GDM1 (cell line): ENCODE measurements around the gene PGAM1.
"Not testable (repeated sequence)": the region's sequence is repeated elsewhere in the genome, so short reads cannot be mapped to it uniquely, and the experiment has no call there.

Experiments
- DNase-seq: peaks from one replicate; lab custom pipeline; 2025; lab: John Stamatoyannopoulos, UW

PGAM1 gene

DNA sequence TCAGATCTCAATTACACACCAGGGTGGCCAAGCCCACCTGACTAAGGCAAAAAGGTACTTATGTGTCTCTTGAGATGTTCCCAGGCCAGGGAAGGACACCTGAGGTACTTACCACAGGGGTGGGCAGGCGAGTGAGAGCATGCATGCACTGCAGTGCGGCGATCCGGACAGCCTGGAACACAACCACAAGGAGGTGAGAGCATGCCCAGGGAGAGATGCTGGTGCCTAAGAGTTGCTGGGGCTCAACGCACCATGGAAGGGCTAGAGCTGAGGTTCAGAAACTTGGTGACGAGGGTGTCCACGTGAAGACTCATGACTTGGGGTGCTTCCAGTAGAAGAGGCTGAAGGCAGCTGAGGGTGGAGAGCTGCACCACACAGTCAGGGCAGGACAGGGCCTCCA is 33.1 kb downstream of the PGAM1 start:
- DNase-seq = no peak

DNA sequence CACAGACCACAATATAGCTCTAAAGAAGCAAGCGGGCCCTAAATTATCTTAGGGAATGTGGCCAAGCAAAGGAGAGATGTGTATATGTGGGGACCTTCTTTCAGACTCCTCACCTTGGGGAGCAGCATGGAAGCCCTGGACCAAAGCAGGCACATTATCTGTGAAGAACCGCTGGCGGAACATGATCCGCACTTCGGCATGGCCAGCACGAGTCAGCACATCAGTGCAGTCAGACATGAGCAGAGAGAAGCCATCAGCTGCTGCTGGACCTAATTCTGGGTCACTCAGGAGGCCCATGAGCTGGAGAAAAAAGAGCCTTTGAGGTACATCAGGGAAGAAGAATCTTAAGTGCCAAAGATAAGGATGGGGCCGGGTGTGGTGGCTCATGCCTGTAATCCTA is 33.9 kb downstream of the PGAM1 start:
- no peak for DNase-seq

- no peak for DNase-seq
Measured at GRCh38 chr10:97462309-97462708, 36.3 kb downstream of the PGAM1 start.

GRCh38 chr10:97463363-97464132 is 37.6 kb downstream of the PGAM1 start:
- no peak for DNase-seq

GRCh38 chr10:97464226-97464625 is 38.2 kb downstream of the PGAM1 start:
- no peak for DNase-seq

DNA sequence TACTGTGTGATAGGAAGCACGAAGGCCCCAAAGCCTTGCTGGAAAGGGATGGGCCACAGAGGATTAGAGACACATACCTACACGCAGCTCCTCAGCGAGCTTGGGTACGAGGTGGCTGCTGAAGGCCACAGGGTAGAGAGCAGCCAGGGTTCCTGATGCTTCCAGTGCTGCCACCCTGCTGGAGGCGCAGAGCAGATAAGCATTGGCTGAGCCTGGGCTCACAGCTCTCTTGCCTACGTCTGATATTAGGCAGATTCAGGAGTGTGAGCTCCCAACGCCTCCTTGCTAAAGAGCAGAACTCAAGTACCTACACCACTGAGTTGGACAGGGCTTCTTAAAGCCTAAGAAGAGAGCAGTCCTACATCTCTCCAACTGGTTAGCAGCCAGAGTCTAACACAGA is 40.0 kb downstream of the PGAM1 start:
- DNase-seq = no peak

GRCh38 chr10:97466755-97467154 is 40.8 kb downstream of the PGAM1 start:
- no peak for DNase-seq

GRCh38 chr10:97468162-97468561 is 42.2 kb downstream of the PGAM1 start:
- DNase-seq = no peak

- not testable (repeated sequence) for DNase-seq
Measured at GRCh38 chr10:97468781-97469180, 42.8 kb downstream of the PGAM1 start.

GRCh38 chr10:97474918-97475317 is 48.9 kb downstream of the PGAM1 start:
- no peak for DNase-seq

DNA sequence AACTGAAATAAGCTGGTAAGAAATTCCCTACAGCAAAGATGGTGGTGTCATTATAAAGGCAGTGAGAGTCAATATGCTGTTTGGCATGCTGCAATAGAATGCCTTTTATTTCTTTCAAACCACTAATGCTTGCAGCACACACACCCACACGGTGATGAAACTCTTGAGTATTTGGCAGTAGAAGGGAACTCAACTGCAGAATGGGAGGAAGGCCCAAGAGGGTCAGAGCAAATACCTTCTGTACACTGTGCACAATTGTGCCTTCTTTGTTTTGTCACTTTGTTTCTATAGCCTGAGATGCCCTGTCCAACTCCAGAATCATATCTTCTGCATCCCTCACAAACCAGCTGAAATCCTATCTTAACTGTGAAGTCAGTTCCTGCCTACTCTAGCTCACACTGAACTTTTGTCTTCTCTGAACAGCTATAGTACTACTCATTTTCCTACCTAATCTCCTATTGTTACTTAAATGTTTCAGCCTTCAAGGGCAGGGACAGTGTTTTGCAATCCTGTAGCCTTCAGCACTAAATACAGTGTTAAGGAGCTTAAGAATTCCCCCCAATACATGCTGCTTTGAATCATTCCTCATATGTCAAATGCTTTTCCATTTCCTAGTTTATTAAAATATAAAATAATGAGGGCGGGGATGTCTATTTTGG is 50.1 kb downstream of the PGAM1 start:
- DNase-seq = no peak

DNA sequence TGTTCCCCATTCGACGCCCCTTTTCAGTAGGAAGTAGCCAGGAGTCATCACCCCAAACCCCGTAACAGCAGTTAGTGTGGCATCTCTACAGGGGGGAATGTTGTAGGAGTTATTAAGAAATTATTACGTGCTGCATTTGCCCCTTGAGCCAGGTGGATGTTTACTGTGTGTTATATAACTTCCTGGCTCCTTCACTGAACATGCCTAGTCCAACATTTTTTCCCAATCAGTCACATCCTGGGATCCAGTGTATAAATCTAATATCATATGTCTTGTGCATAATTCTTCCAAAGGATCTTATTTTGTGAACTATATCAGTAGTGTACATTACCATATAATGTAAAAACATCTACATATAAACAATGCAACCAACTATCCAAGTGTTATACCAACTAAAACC is 53.4 kb downstream of the PGAM1 start:
- DNase-seq = not testable (repeated sequence)

DNA sequence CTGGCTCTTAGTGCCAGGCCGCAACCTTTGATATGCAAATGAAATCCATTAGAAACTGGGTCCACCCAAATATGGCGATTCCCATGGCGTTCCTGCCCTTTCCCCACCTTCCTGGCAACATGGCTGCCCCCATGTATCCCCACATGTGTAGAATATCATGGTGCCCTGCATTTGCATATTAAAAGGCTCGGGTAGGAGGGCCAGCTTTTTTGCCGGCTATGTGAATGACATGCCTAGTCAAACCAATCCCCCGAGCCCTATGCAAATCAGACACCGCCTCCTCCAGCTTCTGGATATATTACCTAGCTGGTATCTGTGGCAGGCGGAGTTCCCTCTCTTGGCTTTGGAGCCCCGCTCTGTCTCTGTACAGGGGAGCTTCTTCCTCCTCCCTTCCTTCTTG is 53.9 kb downstream of the PGAM1 start:
- no peak for DNase-seq

DNA sequence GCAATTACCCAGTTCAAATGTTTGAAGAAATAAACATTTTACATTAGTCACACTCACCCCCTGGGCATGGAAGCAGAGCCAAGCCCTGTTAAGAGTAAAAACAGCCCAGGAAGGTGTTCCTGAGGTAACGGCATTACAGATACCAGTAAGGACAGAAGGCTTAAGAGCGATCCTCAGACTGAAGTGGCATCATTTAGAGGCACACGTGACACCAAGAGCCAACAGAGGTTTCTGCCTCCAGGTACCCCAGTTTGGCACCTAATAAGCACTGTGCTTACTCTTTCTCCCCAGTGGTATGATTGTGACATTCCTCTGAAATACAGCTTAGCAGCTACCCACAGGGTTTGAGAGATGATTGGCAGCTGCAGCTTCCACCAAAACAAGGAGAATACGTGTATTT is 55.1 kb downstream of the PGAM1 start:
- no peak for DNase-seq

DNA sequence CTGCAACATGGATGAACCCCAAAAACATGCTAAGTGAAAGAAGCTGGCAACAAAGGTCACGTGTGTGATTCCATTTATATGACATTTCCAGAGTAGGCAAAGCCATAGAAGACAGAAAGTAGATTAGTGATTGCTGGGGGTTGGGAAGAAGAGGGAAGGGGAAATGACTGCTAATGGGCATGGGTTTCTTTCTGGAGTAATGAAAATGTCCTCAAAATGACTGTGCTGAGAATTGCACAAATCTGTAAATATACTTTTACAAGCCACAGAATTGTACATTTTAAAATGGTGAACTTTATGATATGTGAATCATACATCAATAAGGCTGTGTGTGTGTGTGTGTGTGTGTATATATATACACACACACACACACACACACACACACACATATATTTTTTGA is 56.4 kb downstream of the PGAM1 start:
- no peak for DNase-seq
